ENCODE data around the gene RNF166.

DNA sequence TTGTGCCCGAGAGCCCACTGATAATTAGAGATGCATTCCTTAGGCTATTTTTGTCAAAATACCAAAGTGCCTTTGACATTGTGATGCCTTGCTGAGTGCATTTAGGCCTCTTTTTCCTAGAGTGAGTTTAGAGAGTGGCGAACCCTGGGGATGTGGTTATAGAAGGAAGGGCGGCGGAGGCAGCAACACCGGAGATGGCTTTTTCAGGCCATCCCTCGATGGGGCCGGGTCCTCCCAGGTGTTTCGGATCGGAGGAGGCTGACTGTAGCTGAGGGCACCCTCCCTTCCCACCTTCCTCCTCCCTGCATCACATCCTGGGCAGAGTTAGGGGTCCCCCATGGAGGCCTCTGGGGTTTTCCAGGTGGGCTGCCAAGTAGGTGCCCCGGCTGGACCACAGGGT is 13.3 kb downstream of the RNF166 start:
- no peak for TF ChIP-seq CTCF (IDR thresholded peaks at IDR 0.05; ENCODE audit: borderline replicate concordance, extremely low read depth, low read length, poor library complexity, severe bottlenecking)
- no peak for TF ChIP-seq EZH2 (IDR thresholded peaks at IDR 0.05; ENCODE audit: borderline replicate concordance, low read depth, low read length, severe bottlenecking)

Measured in DND-41 (cell line).